IMR-90 (cell line): ENCODE measurements around the gene SNAP29. TPM values are rescaled to one million over a fixed set of nuclear protein-coding genes. Genes with fewer than 3 reads are reported as not detected.

Source experiments
- ATAC-seq: fragments of 200-7000 bp; cut with Tn5 transposase; 2 replicates; pipeline ENCODE4 v1.9.1; 2020; ENCODE audit warnings: low read depth, mild to moderate bottlenecking, moderate library complexity
- BruUV-seq: library from RNA; stranded (reverse); fragments of 400-500 nt; replicated peaks from 2 replicates; lab custom pipeline; 2021; lab: Mats Ljungman, UMichigan
- CTCF ChIA-PET: fragments of 300-600 bp; formaldehyde crosslinking; extraction: SDS; loops from one replicate; lab custom pipeline; 2021; ENCODE audit warnings: antibody characterized with exemption; lab: Yijun Ruan, JAX
- POLR2A ChIA-PET: fragments of 300-600 bp; sonication (Branson Sonifier 250); formaldehyde crosslinking; loops from one replicate; lab custom pipeline; 2022; ENCODE audit warnings: antibody characterized with exemption; ENCODE audit not compliant: unreplicated experiment; lab: Charles Lee
- DNase-seq: peaks from one replicate; pipeline ENCODE4 v3.0.0; 2013
- H2AFZ ChIP-seq: replicated peaks from 2 replicates; pipeline ENCODE3; 2013; ENCODE audit warnings: low read length, mild to moderate bottlenecking; ENCODE audit not compliant: poor library complexity
- H2AK5ac ChIP-seq: 2 replicates; pipeline ENCODE4 v1.6.1; 2013; ENCODE audit warnings: low read depth, low read length, inconsistent platforms
- H2AK9ac ChIP-seq: replicated peaks from 2 replicates; pipeline ENCODE3; 2013; ENCODE audit warnings: mild to moderate bottlenecking, low read depth, low read length, moderate library complexity; ENCODE audit not compliant: poor library complexity
- H2BK120ac ChIP-seq: 2 replicates; pipeline ENCODE4 v1.6.1; 2013; ENCODE audit warnings: low read depth, low read length, inconsistent platforms
- H2BK15ac ChIP-seq: 3 replicates; pipeline ENCODE4 v1.6.1; 2013; ENCODE audit warnings: low read depth, low read length, inconsistent platforms
- H2BK20ac ChIP-seq: 2 replicates; pipeline ENCODE4 v1.6.1; 2013; ENCODE audit warnings: low read depth, mild to moderate bottlenecking, inconsistent platforms, low read length, moderate library complexity
- H2BK5ac ChIP-seq: 2 replicates; pipeline ENCODE4 v1.6.1; 2013; ENCODE audit warnings: mild to moderate bottlenecking, low read depth, low read length, inconsistent platforms; ENCODE audit not compliant: poor library complexity, severe bottlenecking
- H3K14ac ChIP-seq: replicated peaks from 2 replicates; pipeline ENCODE4 v1.6.1; 2013; ENCODE audit warnings: low read depth, low read length, inconsistent platforms
- H3K18ac ChIP-seq: 2 replicates; pipeline ENCODE4 v1.6.1; 2013; ENCODE audit warnings: low read depth, low read length, control low read depth
- H3K23ac ChIP-seq: 2 replicates; pipeline ENCODE4 v1.6.1; 2013; ENCODE audit warnings: low read depth, low read length, inconsistent platforms
- H3K27ac ChIP-seq: 2 replicates; pipeline ENCODE4 v1.5.1; 2013; ENCODE audit warnings: mild to moderate bottlenecking, control low read depth, low read length; ENCODE audit not compliant: insufficient read depth
- H3K27me3 ChIP-seq: 2 replicates; pipeline ENCODE4 v1.6.1; 2013; ENCODE audit warnings: low read length; ENCODE audit not compliant: control insufficient read depth, insufficient read depth
- H3K36me3 ChIP-seq: 2 replicates; pipeline ENCODE4 v1.6.1; 2013; ENCODE audit warnings: low read length, mixed read lengths; ENCODE audit not compliant: control insufficient read depth, insufficient read depth
- H3K4ac ChIP-seq: 2 replicates; pipeline ENCODE4 v1.6.1; 2013; ENCODE audit warnings: low read depth, low read length, inconsistent platforms
- H3K4me1 ChIP-seq: 2 replicates; pipeline ENCODE4 v1.6.1; 2013; ENCODE audit warnings: low read length, mixed read lengths; ENCODE audit not compliant: control insufficient read depth, insufficient read depth
- H3K4me2 ChIP-seq: 2 replicates; pipeline ENCODE4 v1.6.1; 2013; ENCODE audit warnings: low read depth, mild to moderate bottlenecking, control low read depth, low read length, moderate library complexity
- H3K4me3 ChIP-seq: 2 replicates; pipeline ENCODE4 v1.5.1; 2013; ENCODE audit warnings: low read depth, mild to moderate bottlenecking, control low read depth, low read length, moderate library complexity; ENCODE audit not compliant: insufficient read depth
- H3K56ac ChIP-seq: 2 replicates; pipeline ENCODE4 v1.6.1; 2013; ENCODE audit warnings: low read length, inconsistent platforms; ENCODE audit not compliant: insufficient read depth; ENCODE audit errors: extremely low read depth
- H3K79me1 ChIP-seq, 2 experiments: 2 replicates each; pipeline ENCODE4 v1.6.1; 2013; ENCODE audit warnings: low read length in 2 of 2, inconsistent platforms in 1 of 2, low read depth in 1 of 2
- H3K9ac ChIP-seq: 2 replicates; pipeline ENCODE4 v1.6.1; 2013; ENCODE audit warnings: low read depth, low read length, control low read depth
- H3K9me1 ChIP-seq: 2 replicates; pipeline ENCODE4 v1.6.1; 2013; ENCODE audit warnings: low read length, inconsistent platforms; ENCODE audit not compliant: insufficient read depth
- H3K9me3 ChIP-seq: 2 replicates; pipeline ENCODE4 v1.6.1; 2013; ENCODE audit warnings: low read length; ENCODE audit not compliant: control insufficient read depth, insufficient read depth
- H4K20me1 ChIP-seq: 2 replicates; pipeline ENCODE4 v1.6.1; 2013; ENCODE audit warnings: low read length, inconsistent platforms; ENCODE audit not compliant: insufficient read depth
- H4K5ac ChIP-seq: 2 replicates; pipeline ENCODE4 v1.6.1; 2013; ENCODE audit warnings: mild to moderate bottlenecking, low read depth, low read length, control low read depth
- H4K8ac ChIP-seq, 2 experiments: 2 replicates each; pipeline ENCODE4 v1.6.1; 2013; ENCODE audit warnings: low read depth in 2 of 2, low read length in 2 of 2, control low read depth in 1 of 2, inconsistent platforms in 1 of 2
- H4K91ac ChIP-seq: 2 replicates; pipeline ENCODE4 v1.6.1; 2013; ENCODE audit warnings: low read depth, low read length, inconsistent platforms; ENCODE audit not compliant: insufficient read depth
- BHLHE40 ChIP-seq: fragments of 150-350 bp; IDR thresholded peaks from 2 replicates; pipeline ENCODE4 v1.6.1; 2016; ENCODE audit warnings: mild to moderate bottlenecking, low read depth, low read length
- CEBPB ChIP-seq: IDR thresholded peaks from 2 replicates; pipeline ENCODE4 v1.6.1; 2012; ENCODE audit warnings: low read depth, low read length, improper control_type of control experiment
- CHD1 ChIP-seq: IDR thresholded peaks from 2 replicates; pipeline ENCODE4 v1.6.1; 2012; ENCODE audit warnings: low read depth, low read length, improper control_type of control experiment
- CTCF ChIP-seq: conservative IDR thresholded peaks from 2 replicates; pipeline ENCODE4 v1.5.1; 2012; ENCODE audit warnings: mild to moderate bottlenecking, low read depth, low read length, improper control_type of control experiment
- ELK1 ChIP-seq: fragments of 150-350 bp; IDR thresholded peaks from 2 replicates; pipeline ENCODE4 v1.6.1; 2016; ENCODE audit warnings: low read depth, mild to moderate bottlenecking, low read length, moderate library complexity, borderline replicate concordance
- FOS ChIP-seq: fragments of 150-350 bp; IDR thresholded peaks from 2 replicates; pipeline ENCODE4 v1.6.1; 2016; ENCODE audit warnings: low read depth, low read length
- MAFK ChIP-seq: IDR thresholded peaks from 2 replicates; pipeline ENCODE4 v1.6.1; 2012; ENCODE audit warnings: low read depth, low read length, improper control_type of control experiment
- MAZ ChIP-seq: IDR thresholded peaks from 2 replicates; pipeline ENCODE4 v1.6.1; 2012; ENCODE audit warnings: low read depth, mild to moderate bottlenecking, low read length, improper control_type of control experiment, moderate library complexity, borderline replicate concordance
- MXI1 ChIP-seq: IDR thresholded peaks from 2 replicates; pipeline ENCODE4 v1.6.1; 2012; ENCODE audit warnings: low read depth, mild to moderate bottlenecking, low read length, moderate library complexity, borderline replicate concordance
- NFE2L2 ChIP-seq: fragments of 150-350 bp; IDR thresholded peaks from 2 replicates; pipeline ENCODE4 v1.6.1; 2016; ENCODE audit warnings: low read depth, mild to moderate bottlenecking, low read length
- POLR2A ChIP-seq: IDR thresholded peaks from 2 replicates; pipeline ENCODE4 v1.6.1; 2012; ENCODE audit warnings: mild to moderate bottlenecking, low read depth, low read length
- RAD21 ChIP-seq: IDR thresholded peaks from 2 replicates; pipeline ENCODE4 v1.6.1; 2012; ENCODE audit warnings: low read length, improper control_type of control experiment
- RCOR1 ChIP-seq: IDR thresholded peaks from 2 replicates; pipeline ENCODE4 v1.6.1; 2012; ENCODE audit warnings: mild to moderate bottlenecking, low read length, improper control_type of control experiment; ENCODE audit not compliant: insufficient replicate concordance
- RFX5 ChIP-seq: IDR thresholded peaks from 2 replicates; pipeline ENCODE4 v1.8.0; 2012; ENCODE audit warnings: low read depth, mild to moderate bottlenecking, low read length, moderate library complexity
- SMC3 ChIP-seq: fragments of 150-350 bp; IDR thresholded peaks from 2 replicates; pipeline ENCODE4 v1.6.1; 2016; ENCODE audit warnings: low read depth, mild to moderate bottlenecking, antibody characterized with exemption, low read length, moderate library complexity
- USF2 ChIP-seq: fragments of 150-350 bp; IDR thresholded peaks from 2 replicates; pipeline ENCODE4 v1.6.1; 2017; ENCODE audit warnings: mild to moderate bottlenecking, antibody characterized with exemption, low read length, low read depth
- WGBS, 2 experiments: methylation state at CpG; one replicate each; pipeline versions ENCODE4 v1.1.5 to v1.1.7; 2013; ENCODE audit warnings: missing lambda C conversion rate in 2 of 2; ENCODE audit not compliant: insufficient read length in 1 of 2; ENCODE audit errors: extremely low coverage in 2 of 2; 5-methylcytosine and 5-hydroxymethylcytosine counted together
- dilution Hi-C: fragments of 300-500 bp; cut with HindIII; formaldehyde crosslinking; loops from one replicate; pipeline ENCODE4 v1.14.3; 2018; ENCODE audit warnings: low sequenced_read_pairs; ENCODE audit not compliant: unreplicated experiment
- in situ Hi-C: fragments of 300-500 bp; cut with MboI; formaldehyde crosslinking; loops from 3 replicates; pipeline ENCODE4 v1.14.3; 2019; ENCODE audit warnings: low sequenced_read_pairs, inconsistent platforms, mixed read lengths
- intact Hi-C: fragments of 100-400 bp; cut with micrococcal nuclease; formaldehyde crosslinking; loops from 2 replicates; pipeline ENCODE4 v1.10.0; 2022
- polyA plus RNA-seq, 3 experiments: library from polyadenylated mRNA; depleted of rRNA; stranded (reverse); fragments of >200 nt; gene quantifications; 2 replicates each; pipeline ENCODE4 v1.2.3, GENCODE V29; 2012; ENCODE audit warnings: low replicate concordance in 1 of 3
- total RNA-seq: library from RNA; depleted of rRNA; stranded (reverse); fragments of >200 nt; gene quantifications from 2 replicates; pipeline ENCODE4 v1.2.3, GENCODE V29; 2012

Gene SNAP29
- total and polyA plus RNA-seq, 2 of the 4 experiments (the other 2 are of a cell fraction): 10.6 to 29.5 TPM

- in situ Hi-C loops (no loop called here), intact Hi-C loops (no loop called here), dilution Hi-C loops (no loop called here)
- H3K27ac ChIP-seq: no peak overlapping the region
- no peak overlapping the region for H3K14ac ChIP-seq
- H2BK15ac ChIP-seq: no peak overlapping the region
- H3K79me1 ChIP-seq: peaks cover 0 to 3% of the 10 kb centered on the region in 2 experiments; a peak in 2 of 4 replicates
- H2BK20ac ChIP-seq: no peak overlapping the region
- POLR2A ChIA-PET: no interaction called here
- no peaks in the 10 kb centered on the region for H4K20me1 ChIP-seq
- no peak overlapping the region for H2AK9ac ChIP-seq
- BruUV-seq: no TSS peak
- no peak overlapping the region for H3K23ac ChIP-seq
- no peak for ATAC-seq
- no peak overlapping the region for H3K4me2 ChIP-seq
- H2AK5ac ChIP-seq: no peak overlapping the region
- no CpG with 5 or more reads among the region's 3 CpGs for WGBS, 2 experiments
- no peak overlapping the region for H3K4ac ChIP-seq
- no peak overlapping the region for H2BK120ac ChIP-seq
- no peaks in the 10 kb centered on the region for H3K4me1 ChIP-seq
- H3K18ac ChIP-seq: no peak overlapping the region
- peaks cover 22% of the 10 kb centered on the region for H3K36me3 ChIP-seq
- no peak overlapping the region for H4K8ac ChIP-seq
- TF ChIP-seq USF2 (no peak), SMC3 (no peak), MXI1 (no peak), MAFK (no peak), BHLHE40 (no peak), ELK1 (no peak), RAD21 (no peak), CEBPB (no peak), NFE2L2 (no peak), FOS (no peak), POLR2A (no peak), RCOR1 (no peak), RFX5 (no peak), CHD1 (no peak), CTCF (no peak), MAZ (no peak)
- H2AFZ ChIP-seq: no peak overlapping the region
- CTCF ChIA-PET: no interaction called here
- H3K4me3 ChIP-seq: no peak overlapping the region
- no peaks in the 10 kb centered on the region for H3K27me3 ChIP-seq
- H4K91ac ChIP-seq: no peak overlapping the region
- no peak for DNase-seq
- no peak overlapping the region for H3K56ac ChIP-seq
- no peaks in the 10 kb centered on the region for H3K9me3 ChIP-seq
- H2BK5ac ChIP-seq: no peak overlapping the region
- no peaks in the 10 kb centered on the region; the same call in 1 of the 2 replicates for H3K9me1 ChIP-seq
- no peak overlapping the region for H3K9ac ChIP-seq
- no peak overlapping the region for H4K5ac ChIP-seq
These were observed 40.3 kb upstream of the SNAP29 start for GRCh38 chr22:20818471-20818870.
